Activated gamma-delta T cell treated with Interleukin-2 at 50 U/mL for 16 hours (primary cell): Measurements from ENCODE around the gene TJAP1.

Experiments
- DNase-seq: peaks from one replicate; pipeline ENCODE4 v3.0.0-alpha.2; 2020

The TJAP1 gene, protein sequence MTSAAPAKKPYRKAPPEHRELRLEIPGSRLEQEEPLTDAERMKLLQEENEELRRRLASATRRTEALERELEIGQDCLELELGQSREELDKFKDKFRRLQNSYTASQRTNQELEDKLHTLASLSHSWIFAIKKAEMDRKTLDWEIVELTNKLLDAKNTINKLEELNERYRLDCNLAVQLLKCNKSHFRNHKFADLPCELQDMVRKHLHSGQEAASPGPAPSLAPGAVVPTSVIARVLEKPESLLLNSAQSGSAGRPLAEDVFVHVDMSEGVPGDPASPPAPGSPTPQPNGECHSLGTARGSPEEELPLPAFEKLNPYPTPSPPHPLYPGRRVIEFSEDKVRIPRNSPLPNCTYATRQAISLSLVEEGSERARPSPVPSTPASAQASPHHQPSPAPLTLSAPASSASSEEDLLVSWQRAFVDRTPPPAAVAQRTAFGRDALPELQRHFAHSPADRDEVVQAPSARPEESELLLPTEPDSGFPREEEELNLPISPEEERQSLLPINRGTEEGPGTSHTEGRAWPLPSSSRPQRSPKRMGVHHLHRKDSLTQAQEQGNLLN

DNA sequence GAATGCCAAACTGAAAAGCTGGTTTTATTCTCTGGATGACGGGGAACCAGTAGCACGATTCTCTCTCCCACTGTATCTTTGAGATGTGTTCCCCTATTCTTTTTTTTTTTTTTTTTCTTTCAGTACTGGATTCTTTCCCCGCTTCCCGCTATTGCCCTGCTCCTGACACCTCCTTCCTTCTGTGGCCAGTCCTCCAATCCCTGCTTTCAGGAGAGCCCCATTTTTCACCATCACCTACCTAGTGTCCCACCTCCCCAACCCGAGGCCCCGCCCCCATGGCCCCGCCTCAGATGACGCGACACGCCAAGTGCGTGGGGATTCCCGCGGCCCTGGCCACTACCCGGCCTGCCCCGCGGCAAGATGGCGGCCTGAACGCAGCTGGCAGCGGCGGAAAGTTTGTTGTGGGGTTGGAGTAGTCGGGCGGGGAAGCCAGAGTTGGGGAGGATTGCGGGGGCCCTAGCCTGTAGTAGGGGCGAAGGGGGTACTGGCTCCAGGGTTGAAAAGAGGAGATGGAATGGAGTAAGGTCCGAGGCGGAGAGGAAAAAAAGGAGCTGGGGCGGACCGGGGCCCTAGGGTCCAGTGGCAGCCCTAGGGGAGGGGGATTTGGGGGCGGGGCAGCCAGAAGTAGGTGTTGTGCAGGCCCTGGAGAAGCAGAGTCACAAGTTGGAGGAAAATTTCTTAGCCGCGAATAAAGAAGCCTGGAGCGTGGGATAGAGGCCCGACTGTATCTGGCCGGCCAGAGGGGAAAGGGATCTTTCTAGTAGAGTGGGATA lies at the start of gene TJAP1:
Gene TJAP1 (plus strand): TSS at position 336 of the 773 bp plus-strand sequence. CDS start 21,432 bp downstream, outside the sequence.
- peak; percentile 96 for DNase-seq

- no peak for DNase-seq
Measured at GRCh38 chr6:43428112-43428570, 49.2 kb upstream of the TJAP1 start.

- no peak for DNase-seq
Measured at GRCh38 chr6:43428874-43429273, 48.5 kb upstream of the TJAP1 start.

GRCh38 chr6:43432009-43432945 lies 45.1 kb upstream of the TJAP1 start:
- DNase-seq = no peak

DNA sequence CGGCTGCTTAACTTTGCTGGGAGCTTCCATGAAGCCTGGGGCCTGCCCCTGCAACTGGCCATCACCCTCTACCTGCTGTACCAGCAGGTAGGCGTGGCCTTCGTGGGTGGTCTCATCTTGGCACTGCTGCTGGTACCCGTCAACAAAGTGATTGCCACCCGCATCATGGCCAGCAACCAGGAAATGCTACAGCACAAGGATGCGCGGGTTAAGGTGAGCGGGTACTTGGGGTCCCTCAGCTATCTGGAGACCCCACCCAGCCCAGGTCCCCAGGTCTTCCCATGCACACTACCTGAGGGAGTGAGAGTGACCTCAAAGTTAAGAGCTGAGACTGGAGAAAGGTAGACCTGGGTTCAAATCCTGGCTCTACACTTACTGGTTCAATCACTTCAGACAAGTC lies 44.2 kb upstream of the TJAP1 start:
- DNase-seq = no peak

GRCh38 chr6:43434001-43434840 lies 43.1 kb upstream of the TJAP1 start:
- no peak for DNase-seq

- DNase-seq = no peak
Measured at GRCh38 chr6:43434943-43435342, 42.4 kb upstream of the TJAP1 start.

DNA sequence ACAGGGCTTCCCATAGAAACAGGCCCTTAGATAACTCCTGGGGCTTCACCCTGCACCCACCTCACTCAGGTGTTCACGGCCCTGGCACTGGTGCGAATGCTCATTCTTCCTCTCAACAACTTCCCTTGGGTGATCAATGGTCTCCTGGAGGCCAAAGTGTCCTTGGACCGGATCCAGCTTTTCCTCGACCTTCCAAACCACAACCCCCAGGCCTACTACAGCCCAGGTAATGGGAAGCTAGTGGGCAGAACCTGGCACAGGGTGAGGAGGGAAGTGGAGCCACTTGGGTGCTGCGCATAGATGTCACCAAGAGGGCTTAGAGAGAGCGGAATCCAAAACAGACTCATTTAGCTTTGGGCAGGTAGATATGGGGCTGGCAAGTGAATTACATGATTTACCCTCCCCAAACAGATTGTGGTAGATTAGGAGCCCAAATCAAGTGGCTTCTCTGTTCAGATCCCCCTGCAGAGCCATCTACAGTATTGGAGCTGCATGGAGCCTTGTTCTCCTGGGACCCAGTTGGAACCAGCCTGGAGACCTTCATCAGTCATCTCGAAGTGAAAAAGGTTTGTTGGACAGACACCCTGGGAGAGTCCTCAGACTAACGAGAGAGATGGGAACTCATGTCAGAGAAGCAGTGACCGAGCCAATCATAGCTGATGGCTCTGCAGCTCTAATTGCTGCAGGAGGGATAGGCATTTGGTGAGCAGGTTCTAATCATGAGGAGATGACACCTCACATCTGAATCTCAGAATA lies 41.5 kb upstream of the TJAP1 start:
- no peak for DNase-seq

- DNase-seq = no peak
Measured at GRCh38 chr6:43436577-43437282, 40.6 kb upstream of the TJAP1 start.

DNA sequence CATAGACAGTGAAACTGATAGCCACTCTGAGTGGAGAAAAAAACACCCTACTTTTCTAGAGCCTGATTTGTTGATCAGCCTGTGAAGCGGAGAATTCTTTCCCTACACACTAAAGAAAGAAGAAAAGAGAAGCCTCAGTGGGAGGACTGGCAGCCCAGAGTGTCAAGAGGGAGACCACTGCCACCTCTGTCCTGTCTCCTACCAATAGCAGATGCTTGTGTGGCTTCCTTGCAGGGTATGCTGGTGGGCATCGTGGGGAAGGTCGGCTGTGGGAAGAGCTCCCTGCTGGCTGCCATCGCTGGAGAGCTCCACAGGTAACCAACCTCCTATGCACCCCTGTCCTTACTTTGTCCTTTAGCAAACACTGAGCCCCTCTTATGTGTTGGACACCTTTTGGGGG lies 39.7 kb upstream of the TJAP1 start:
- DNase-seq = no peak

DNA sequence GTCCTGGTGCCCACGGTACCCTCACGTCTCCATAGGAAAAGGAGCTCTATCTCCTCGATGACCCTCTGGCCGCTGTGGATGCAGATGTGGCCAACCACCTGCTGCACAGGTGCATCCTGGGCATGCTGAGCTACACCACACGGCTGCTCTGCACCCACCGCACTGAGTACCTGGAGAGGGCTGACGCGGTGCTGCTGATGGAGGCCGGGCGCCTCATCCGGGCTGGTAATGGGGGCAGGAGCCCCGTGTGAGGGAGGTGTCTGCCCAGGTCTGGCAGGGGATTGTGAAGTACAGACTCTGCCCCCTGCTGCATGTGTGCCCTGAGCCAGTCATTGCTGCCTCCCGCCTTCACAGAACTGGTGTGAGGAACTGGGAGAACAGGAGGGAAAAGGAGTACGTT lies 34.4 kb upstream of the TJAP1 start:
- no peak for DNase-seq

DNA sequence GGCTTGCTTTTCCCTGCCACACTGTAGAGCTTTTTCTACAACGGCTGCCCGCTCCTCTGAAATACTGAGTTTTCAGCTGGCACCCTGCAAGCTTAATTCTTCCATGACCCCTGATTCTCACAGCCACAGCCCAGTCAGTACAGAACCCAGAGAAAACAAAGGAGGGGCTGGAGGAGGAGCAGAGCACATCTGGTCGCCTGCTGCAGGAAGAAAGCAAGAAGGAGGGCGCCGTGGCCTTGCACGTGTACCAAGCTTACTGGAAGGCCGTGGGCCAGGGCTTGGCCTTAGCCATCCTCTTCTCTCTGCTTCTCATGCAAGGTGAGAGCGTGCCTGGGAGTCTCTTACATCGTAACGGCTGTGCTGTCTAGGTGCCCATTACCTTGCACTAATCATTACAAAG lies 33.3 kb upstream of the TJAP1 start:
- no peak for DNase-seq

- no peak for DNase-seq
Measured at GRCh38 chr6:43444582-43444981, 32.8 kb upstream of the TJAP1 start.

- no peak for DNase-seq
Measured at GRCh38 chr6:43445576-43445975, 31.8 kb upstream of the TJAP1 start.

GRCh38 chr6:43447604-43448003 lies 29.8 kb upstream of the TJAP1 start:
- no peak for DNase-seq

GRCh38 chr6:43448916-43449315 lies 28.5 kb upstream of the TJAP1 start:
- no peak for DNase-seq

- no peak for DNase-seq
Measured at GRCh38 chr6:43450699-43451131, 26.7 kb upstream of the TJAP1 start.

DNA sequence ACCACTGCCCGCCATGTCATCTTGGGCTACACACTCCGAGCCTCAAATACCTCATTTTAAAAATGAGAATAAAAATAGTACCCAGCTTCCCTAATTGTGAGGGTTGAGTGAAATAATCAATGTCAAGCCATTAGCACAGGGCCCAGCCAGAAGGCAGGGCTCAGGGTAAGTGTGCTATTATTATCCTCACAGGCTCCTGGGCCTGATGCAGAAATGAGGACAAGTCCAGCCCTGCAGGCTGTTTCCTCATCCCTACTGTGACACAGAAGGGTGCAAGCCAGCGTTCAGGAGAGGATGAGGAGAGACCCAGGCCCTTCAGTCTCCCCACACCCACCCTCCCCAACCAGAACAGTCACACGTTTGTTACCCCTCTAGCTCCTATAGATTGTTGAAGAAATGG lies 26.0 kb upstream of the TJAP1 start:
- DNase-seq = no peak

DNA sequence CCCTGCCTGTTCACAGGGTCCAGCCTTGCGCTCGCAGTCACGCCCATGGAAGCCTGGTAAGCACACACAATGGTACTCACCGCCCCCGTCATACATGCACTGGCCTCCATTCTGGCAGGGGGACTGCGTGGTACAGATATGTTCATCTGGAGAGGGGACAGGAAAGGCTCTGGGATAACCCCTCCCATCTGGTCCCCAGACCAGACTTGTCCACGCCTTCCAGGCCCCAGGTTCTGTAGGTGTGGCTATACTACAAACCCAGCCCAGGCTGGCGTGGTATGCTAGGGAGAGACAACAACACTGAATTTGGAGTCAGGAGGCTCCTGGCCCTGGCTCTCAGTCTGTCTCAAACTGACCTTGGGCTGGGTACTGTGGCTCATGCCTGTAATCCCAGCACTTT lies 25.4 kb upstream of the TJAP1 start:
- no peak for DNase-seq

- no peak for DNase-seq
Measured at GRCh38 chr6:43452896-43453295, 24.5 kb upstream of the TJAP1 start.
